A549 (cell line): ENCODE measurements around the gene VPS26A.

Experiments used
- ATOH8 ChIP-seq: fragments of 250-450 bp; sonication (Bioruptor Pico); IDR thresholded peaks from 2 replicates; pipeline ENCODE4 v1.5.0; 2020; ENCODE audit warnings: low read depth, mild to moderate bottlenecking, moderate library complexity
- CTCF ChIP-seq: fragments of >200 bp; sonication (Bioruptor Twin); formaldehyde crosslinking; IDR thresholded peaks from 3 replicates; pipeline ENCODE4 v1.5.1; 2016
- MAFK ChIP-seq: fragments of 450-650 bp; IDR thresholded peaks from 2 replicates; pipeline ENCODE4 v1.6.1; 2014; ENCODE audit not compliant: partially characterized antibody
- PBX3 ChIP-seq: IDR thresholded peaks from 2 replicates; pipeline ENCODE4 v1.6.1; 2012
- POLR2A ChIP-seq: IDR thresholded peaks from 2 replicates; pipeline ENCODE4 v1.6.1; 2012; ENCODE audit warnings: mild to moderate bottlenecking, low read length
- ZFP36 ChIP-seq: fragments of 450-650 bp; IDR thresholded peaks from 2 replicates; pipeline ENCODE4 v1.6.1; 2014; ENCODE audit warnings: borderline replicate concordance; ENCODE audit not compliant: partially characterized antibody

GRCh38 chr10:69086001-69086509, 37.9 kb upstream of the VPS26A start:
- no peak for TF ChIP-seq CTCF
- no peak for TF ChIP-seq MAFK
- TF ChIP-seq ATOH8 (CRISPR knock-in tag): no peak
- no peak for TF ChIP-seq PBX3
- no peak for TF ChIP-seq ZFP36
- no peak for TF ChIP-seq POLR2A
